GM12878 (cell line): ENCODE results near the gene ISG20.

Source experiments
- EP300 ChIP-seq, 2 experiments: fragments of 150-350 bp in 1 of 2; IDR thresholded peaks; 2 replicates each; pipeline ENCODE4 v1.6.1; 2011 to 2012; ENCODE audit warnings: low read depth in 2 of 2, low read length in 2 of 2, borderline replicate concordance in 1 of 2, improper control_type of control experiment in 1 of 2, inconsistent platforms in 1 of 2; ENCODE audit not compliant: control insufficient read depth in 1 of 2
- TF ChIP-seq, protein P1 (sequence below): IDR thresholded peaks from 2 replicates; pipeline ENCODE4 v1.6.1; 2012; ENCODE audit warnings: mild to moderate bottlenecking, low read depth, low read length

DNA sequence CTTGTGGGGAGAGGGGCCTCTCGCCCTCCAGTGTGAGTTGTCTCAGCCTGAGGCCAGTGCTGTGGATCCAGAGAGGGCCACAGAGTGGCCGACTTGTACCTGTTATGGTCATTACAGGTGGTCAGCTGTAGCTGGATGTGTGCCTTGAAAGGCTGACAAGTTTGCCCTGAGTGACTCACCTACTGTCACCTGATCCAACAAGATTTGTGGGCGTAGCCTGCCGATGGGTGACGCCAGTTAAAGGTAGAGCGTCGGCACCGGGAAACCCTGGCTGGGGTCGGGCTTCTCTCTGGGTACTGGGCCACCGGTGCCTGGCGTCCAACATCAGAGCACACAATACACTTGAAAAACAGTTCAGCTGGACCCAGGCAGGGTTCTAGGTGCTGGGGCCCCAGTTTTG, 2.8 kb upstream of the ISG20 start:
- TF ChIP-seq, protein P1, sequence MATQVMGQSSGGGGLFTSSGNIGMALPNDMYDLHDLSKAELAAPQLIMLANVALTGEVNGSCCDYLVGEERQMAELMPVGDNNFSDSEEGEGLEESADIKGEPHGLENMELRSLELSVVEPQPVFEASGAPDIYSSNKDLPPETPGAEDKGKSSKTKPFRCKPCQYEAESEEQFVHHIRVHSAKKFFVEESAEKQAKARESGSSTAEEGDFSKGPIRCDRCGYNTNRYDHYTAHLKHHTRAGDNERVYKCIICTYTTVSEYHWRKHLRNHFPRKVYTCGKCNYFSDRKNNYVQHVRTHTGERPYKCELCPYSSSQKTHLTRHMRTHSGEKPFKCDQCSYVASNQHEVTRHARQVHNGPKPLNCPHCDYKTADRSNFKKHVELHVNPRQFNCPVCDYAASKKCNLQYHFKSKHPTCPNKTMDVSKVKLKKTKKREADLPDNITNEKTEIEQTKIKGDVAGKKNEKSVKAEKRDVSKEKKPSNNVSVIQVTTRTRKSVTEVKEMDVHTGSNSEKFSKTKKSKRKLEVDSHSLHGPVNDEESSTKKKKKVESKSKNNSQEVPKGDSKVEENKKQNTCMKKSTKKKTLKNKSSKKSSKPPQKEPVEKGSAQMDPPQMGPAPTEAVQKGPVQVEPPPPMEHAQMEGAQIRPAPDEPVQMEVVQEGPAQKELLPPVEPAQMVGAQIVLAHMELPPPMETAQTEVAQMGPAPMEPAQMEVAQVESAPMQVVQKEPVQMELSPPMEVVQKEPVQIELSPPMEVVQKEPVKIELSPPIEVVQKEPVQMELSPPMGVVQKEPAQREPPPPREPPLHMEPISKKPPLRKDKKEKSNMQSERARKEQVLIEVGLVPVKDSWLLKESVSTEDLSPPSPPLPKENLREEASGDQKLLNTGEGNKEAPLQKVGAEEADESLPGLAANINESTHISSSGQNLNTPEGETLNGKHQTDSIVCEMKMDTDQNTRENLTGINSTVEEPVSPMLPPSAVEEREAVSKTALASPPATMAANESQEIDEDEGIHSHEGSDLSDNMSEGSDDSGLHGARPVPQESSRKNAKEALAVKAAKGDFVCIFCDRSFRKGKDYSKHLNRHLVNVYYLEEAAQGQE: no peak
- no peak for TF ChIP-seq EP300 (IDR thresholded peaks at IDR 0.05; ENCODE audit: borderline replicate concordance in 1 of 2, control insufficient read depth in 1 of 2, low read depth in 2 of 2, low read length in 2 of 2)
